Epithelial cell of prostate (primary cell): ENCODE results near the gene CNTN3.

ENCODE experiments used
- DNase-seq: peaks from one replicate; pipeline ENCODE4 v3.0.0-alpha.2; 2011; ENCODE audit warnings: low read depth, low spot score
- H3K27ac ChIP-seq: fragments of 450-650 bp; 2 replicates; pipeline ENCODE4 v1.5.1; 2017; ENCODE audit warnings: mild to moderate bottlenecking

The CNTN3 gene

GRCh38 chr3:74614107-74614967 is at the start of gene CNTN3:
Gene CNTN3 (minus strand): TSS chr3:74614659. CDS start chr3:74521112, 93,547 bp downstream.
- no peak for DNase-seq
- peak within 1 kb of the TSS; percentile 24 for H3K27ac ChIP-seq

- H3K27ac ChIP-seq = no peak overlapping the region
- no peak for DNase-seq
Measured at GRCh38 chr3:74663178-74663577, 48.7 kb upstream of the CNTN3 start.

GRCh38 chr3:74661672-74662071 is 47.2 kb upstream of the CNTN3 start:
- DNase-seq = no peak
- no peak overlapping the region for H3K27ac ChIP-seq

- DNase-seq = no peak
- H3K27ac ChIP-seq = no peak overlapping the region
Measured at GRCh38 chr3:74651885-74652284, 37.4 kb upstream of the CNTN3 start.

- H3K27ac ChIP-seq = no peak overlapping the region
- no peak for DNase-seq
Measured at GRCh38 chr3:74651292-74651691, 36.8 kb upstream of the CNTN3 start.

GRCh38 chr3:74648107-74648506 is 33.6 kb upstream of the CNTN3 start:
- no peak for DNase-seq

GRCh38 chr3:74646094-74646493 is 31.6 kb upstream of the CNTN3 start:
- no peak for DNase-seq
- no peak overlapping the region for H3K27ac ChIP-seq

More at GRCh38 chr3:74648107-74648506, 33.6 kb upstream of the CNTN3 start:
- no peak overlapping the region for H3K27ac ChIP-seq

GRCh38 chr3:74643636-74644035 is 29.2 kb upstream of the CNTN3 start:
- DNase-seq = no peak
- no peak overlapping the region for H3K27ac ChIP-seq

- H3K27ac ChIP-seq = no peak overlapping the region
- DNase-seq = no peak
Measured at GRCh38 chr3:74642876-74643275, 28.4 kb upstream of the CNTN3 start.

GRCh38 chr3:74640211-74640610 is 25.8 kb upstream of the CNTN3 start:
- H3K27ac ChIP-seq = peak overlapping the region; percentile 40
- no peak for DNase-seq

GRCh38 chr3:74639681-74640080 is 25.2 kb upstream of the CNTN3 start:
- H3K27ac ChIP-seq = peak overlapping the region; percentile 40
- no peak for DNase-seq

GRCh38 chr3:74636981-74637380 is 22.5 kb upstream of the CNTN3 start:
- DNase-seq = no peak
- H3K27ac ChIP-seq = no peak overlapping the region

GRCh38 chr3:74633021-74633420 is 18.6 kb upstream of the CNTN3 start:
- no peak for DNase-seq
- H3K27ac ChIP-seq = no peak overlapping the region

GRCh38 chr3:74631351-74632140 is 17.1 kb upstream of the CNTN3 start:
- no peak for DNase-seq
- H3K27ac ChIP-seq = no peak overlapping the region

- DNase-seq = no peak
Measured at GRCh38 chr3:74630602-74631001, 16.1 kb upstream of the CNTN3 start.

GRCh38 chr3:74626011-74626410 is 11.6 kb upstream of the CNTN3 start:
- DNase-seq = no peak
- H3K27ac ChIP-seq = no peak overlapping the region

More at GRCh38 chr3:74630602-74631001, 16.1 kb upstream of the CNTN3 start:
- no peak overlapping the region for H3K27ac ChIP-seq

GRCh38 chr3:74624301-74624700 is 9.8 kb upstream of the CNTN3 start:
- DNase-seq = peak; percentile 34
- peak overlapping the region; percentile 77 for H3K27ac ChIP-seq

GRCh38 chr3:74623261-74623836 is 8.9 kb upstream of the CNTN3 start:
- no peak for DNase-seq
- peak overlapping the region; percentile 77 for H3K27ac ChIP-seq

GRCh38 chr3:74621581-74621980 is 7.1 kb upstream of the CNTN3 start:
- peak; percentile 37 for DNase-seq
- peak overlapping the region; percentile 46 for H3K27ac ChIP-seq

- DNase-seq = no peak
- no peak overlapping the region for H3K27ac ChIP-seq
Measured at GRCh38 chr3:74617776-74618175, 3.3 kb upstream of the CNTN3 start.
